ENCODE results near the gene KRIT1. TPM values are rescaled to one million over a fixed set of nuclear protein-coding genes. Genes with fewer than 3 reads are reported as not detected.

KRIT1 gene
- 10 to 100 TPM; 21.5 to 27.9 TPM for total RNA-seq

DNA sequence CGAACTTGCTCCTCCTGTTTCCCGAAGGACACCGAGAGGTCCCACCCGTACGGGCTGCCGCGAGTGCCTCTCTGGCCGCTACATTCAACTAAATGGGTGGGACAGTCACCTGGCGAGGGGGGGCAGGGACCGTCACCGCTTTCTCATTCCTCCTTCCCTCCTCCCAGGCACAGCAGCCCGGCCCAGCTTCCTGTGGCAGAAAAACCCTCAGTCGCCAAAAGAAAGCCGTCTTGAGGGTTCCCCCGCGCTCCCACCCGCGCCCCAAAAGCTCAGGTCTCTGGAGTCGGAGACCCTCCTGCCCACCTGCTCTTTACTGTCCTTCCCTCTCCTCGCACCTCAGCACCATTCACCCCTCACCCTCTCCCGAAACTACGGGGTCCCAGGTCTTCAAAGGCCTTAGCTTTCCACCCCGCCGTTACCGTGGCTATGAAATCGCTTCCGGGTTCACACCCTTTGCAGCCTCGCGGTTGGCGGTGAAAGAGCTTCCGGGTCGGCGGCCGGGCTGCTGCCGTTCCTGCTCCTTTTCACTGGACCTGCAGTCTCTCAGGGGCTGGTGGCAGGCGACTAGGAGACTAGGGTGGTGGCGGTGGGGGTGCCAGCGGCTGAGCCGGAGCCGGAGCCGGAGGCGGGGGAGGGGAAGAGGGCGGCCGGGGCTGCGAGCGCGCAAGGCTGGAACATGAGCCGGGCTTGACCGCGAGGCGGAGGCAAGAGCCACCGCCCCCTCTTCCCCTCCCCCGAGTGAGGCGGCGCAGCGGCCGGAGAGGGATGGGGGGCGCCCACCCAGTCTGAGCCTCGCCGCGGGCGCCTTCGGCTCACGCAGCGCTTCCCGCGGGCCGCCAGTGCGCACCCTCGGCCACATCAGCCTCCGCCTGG is at the start of gene KRIT1, which contains the start of gene ANKIB1:
TSS of gene KRIT1 (minus strand) at position 428 of the 873 bp plus-strand sequence. CDS start 3,779 bp downstream, outside the sequence.
TSS of gene ANKIB1 (plus strand) at position 488 of the 873 bp plus-strand sequence. CDS start 49,005 bp downstream, outside the sequence.
- Mint-ChIP-seq H3K4me1 (ENCODE audit: low read depth) (peaks cover 33% of the 10 kb centered on the region), H3K9me3 (no peaks in the 10 kb centered on the region), H3K27ac (peak within 1 kb of the TSS; percentile 95), H3K27me3 (ENCODE audit: low read depth) (no peaks in the 10 kb centered on the region), H3K4me3 (peak within 1 kb of the TSS; percentile 92), H3K36me3 (ENCODE audit: low read depth) (peaks cover 12% of the 10 kb centered on the region)
- peak; percentile 91 for DNase-seq
- CTCF ChIA-PET, result interaction anchor here (0.8 to 2.5 kb wide), 2 partner anchors 66 to 202 kb away, joined by 3 to 9 read pairs; partner anchors contain the start of gene GATAD1
- intact Hi-C loops (cut with micrococcal nuclease), result loop anchor here (1.0 to 10.0 kb wide), 12 partner anchors 67 to 1899 kb away; partner anchors contain the start of genes CDK6, CYP51A1, FAM133B and GATAD1

- intact Hi-C loops (cut with micrococcal nuclease), result no loop called here
- Mint-ChIP-seq H3K4me1 (ENCODE audit: low read depth) (peaks cover 17% of the 10 kb centered on the region), H3K27ac (no peak overlapping the region), H3K9me3 (no peaks in the 10 kb centered on the region), H3K27me3 (ENCODE audit: low read depth) (no peaks in the 10 kb centered on the region), H3K4me3 (no peak overlapping the region), H3K36me3 (ENCODE audit: low read depth) (peaks cover 12% of the 10 kb centered on the region)
- DNase-seq, result no peak
- CTCF ChIA-PET, result interaction anchor here (0.6 to 0.7 kb wide), 2 partner anchors 166 to 258 kb away, joined by 3 to 5 read pairs; no protein-coding TSS in a partner anchor
Measured at GRCh38 chr7:92295391-92295790, 49.7 kb upstream of the KRIT1 start.

DNA sequence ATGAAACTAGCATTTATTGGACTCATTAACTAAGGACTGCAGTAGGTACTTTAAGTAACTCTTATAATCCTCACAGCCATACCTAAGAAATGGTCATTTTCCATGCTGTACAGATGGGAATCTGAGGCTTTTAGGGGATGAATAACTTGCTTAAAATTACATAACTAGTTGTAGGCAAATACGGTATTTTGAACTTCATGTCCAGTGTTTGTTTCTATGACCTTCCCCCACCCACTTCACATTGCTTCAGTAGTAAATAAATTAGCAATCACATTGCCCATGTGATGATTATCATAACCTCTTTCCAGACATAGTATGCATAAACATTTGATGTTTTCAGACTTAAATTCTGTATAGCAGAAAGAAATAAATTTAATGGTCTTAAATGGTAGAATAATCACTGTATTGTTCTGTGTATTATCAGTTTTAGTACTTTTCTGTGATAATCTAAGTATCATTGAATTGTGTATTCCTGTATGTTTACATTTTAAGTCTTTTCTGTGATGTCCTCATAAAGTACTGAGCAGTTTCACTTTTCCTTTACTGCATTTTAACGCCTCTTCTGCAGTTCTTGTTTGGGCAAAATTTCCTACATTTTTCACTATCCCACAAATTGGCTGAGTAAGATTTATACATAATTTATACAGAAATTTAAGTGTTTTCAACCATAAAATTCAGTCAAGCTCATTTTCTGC is 48.3 kb upstream of the KRIT1 start:
- Mint-ChIP-seq H3K36me3 (ENCODE audit: low read depth) (peaks cover 7% of the 10 kb centered on the region), H3K9me3 (no peaks in the 10 kb centered on the region), H3K27ac (no peak overlapping the region), H3K4me1 (ENCODE audit: low read depth) (peaks cover 27% of the 10 kb centered on the region), H3K27me3 (ENCODE audit: low read depth) (no peaks in the 10 kb centered on the region), H3K4me3 (no peak overlapping the region)
- intact Hi-C loops (cut with micrococcal nuclease), result no loop called here
- DNase-seq, result no peak
- CTCF ChIA-PET, result interaction anchor here (0.6 kb wide), 1 partner anchor 1708 kb away, joined by 3 read pairs; no protein-coding TSS in a partner anchor

- no peak overlapping the region for H3K27ac Mint-ChIP-seq
- no peaks in the 10 kb centered on the region for H3K27me3 Mint-ChIP-seq (ENCODE audit: low read depth)
- no peak for DNase-seq
- intact Hi-C loops (cut with micrococcal nuclease), result no loop called here
- CTCF ChIA-PET, result no interaction called here
- H3K36me3 Mint-ChIP-seq (ENCODE audit: low read depth), result peaks cover 5% of the 10 kb centered on the region
- H3K4me3 Mint-ChIP-seq, result no peak overlapping the region
- peaks cover 29% of the 10 kb centered on the region for H3K4me1 Mint-ChIP-seq (ENCODE audit: low read depth)
- no peaks in the 10 kb centered on the region for H3K9me3 Mint-ChIP-seq
Measured at GRCh38 chr7:92292981-92293380, 47.3 kb upstream of the KRIT1 start.

DNA sequence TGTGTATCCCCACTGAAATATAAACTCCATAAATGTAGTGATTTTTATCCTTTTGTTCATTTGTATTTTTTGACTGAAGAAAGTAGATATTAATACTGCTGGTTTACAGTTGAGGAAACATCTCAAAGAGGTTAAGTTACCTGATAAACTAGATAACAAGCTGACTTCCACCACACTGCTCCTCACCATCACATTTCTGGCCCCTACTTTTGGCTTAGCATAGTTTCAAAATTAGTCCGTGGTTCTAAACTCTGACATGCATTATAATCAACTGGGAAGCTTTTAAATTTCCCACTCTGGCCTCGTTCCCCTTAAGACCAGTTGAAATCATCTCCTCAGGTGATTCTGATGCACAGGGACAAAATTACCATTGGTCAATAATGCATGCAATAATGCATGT is 43.6 kb upstream of the KRIT1 start:
- Mint-ChIP-seq H3K9me3 (no peaks in the 10 kb centered on the region), H3K36me3 (ENCODE audit: low read depth) (peaks cover 4% of the 10 kb centered on the region), H3K27ac (no peak overlapping the region), H3K4me1 (ENCODE audit: low read depth) (peaks cover 31% of the 10 kb centered on the region), H3K27me3 (ENCODE audit: low read depth) (no peaks in the 10 kb centered on the region), H3K4me3 (no peak overlapping the region)
- intact Hi-C loops (cut with micrococcal nuclease), result no loop called here
- DNase-seq, result no peak
- CTCF ChIA-PET, result no interaction called here

DNA sequence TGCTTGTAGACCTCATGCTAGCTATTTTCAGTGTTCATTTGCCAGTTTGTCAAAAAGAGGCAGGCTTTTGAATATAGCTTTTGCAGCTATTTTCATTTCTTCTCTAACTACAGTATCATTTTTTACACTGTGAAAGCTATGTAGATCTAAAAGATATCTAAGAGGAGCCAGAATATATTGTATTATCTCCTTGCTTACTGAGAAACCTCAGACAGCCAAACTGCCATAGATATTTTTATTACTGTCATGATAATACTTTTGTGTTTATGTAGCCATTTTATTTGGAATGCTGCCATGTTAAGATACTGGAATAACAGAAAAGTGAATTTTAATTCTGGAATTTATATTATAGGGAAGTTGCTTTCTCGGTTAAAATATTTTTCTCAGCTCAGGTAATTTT is 37.2 kb upstream of the KRIT1 start:
- intact Hi-C loops (cut with micrococcal nuclease), result no loop called here
- Mint-ChIP-seq H3K4me3 (no peak overlapping the region), H3K36me3 (ENCODE audit: low read depth) (peaks cover 18% of the 10 kb centered on the region), H3K27me3 (ENCODE audit: low read depth) (no peaks in the 10 kb centered on the region), H3K9me3 (peaks cover 9% of the 10 kb centered on the region), H3K4me1 (ENCODE audit: low read depth) (peaks cover 9% of the 10 kb centered on the region), H3K27ac (no peak overlapping the region)
- CTCF ChIA-PET, result interaction anchor here (0.5 kb wide), 1 partner anchor 150 kb away, joined by 3 read pairs; no protein-coding TSS in a partner anchor
- DNase-seq, result no peak

GRCh38 chr7:92282221-92282814 is 36.6 kb upstream of the KRIT1 start:
- intact Hi-C loops (cut with micrococcal nuclease), result no loop called here
- Mint-ChIP-seq H3K27ac (no peak overlapping the region), H3K36me3 (ENCODE audit: low read depth) (peaks cover 16% of the 10 kb centered on the region), H3K9me3 (peaks cover 9% of the 10 kb centered on the region), H3K4me1 (ENCODE audit: low read depth) (peaks cover 7% of the 10 kb centered on the region), H3K27me3 (ENCODE audit: low read depth) (no peaks in the 10 kb centered on the region), H3K4me3 (no peak overlapping the region)
- CTCF ChIA-PET, result interaction anchor here (0.5 kb wide), 1 partner anchor 149 kb away, joined by 3 read pairs; no protein-coding TSS in a partner anchor
- no peak for DNase-seq

- H3K27me3 Mint-ChIP-seq (ENCODE audit: low read depth), result no peaks in the 10 kb centered on the region
- peaks cover 13% of the 10 kb centered on the region for H3K4me1 Mint-ChIP-seq (ENCODE audit: low read depth)
- no peak for DNase-seq
- peaks cover 11% of the 10 kb centered on the region for H3K9me3 Mint-ChIP-seq
- CTCF ChIA-PET, result interaction anchor here (0.6 kb wide), 1 partner anchor 250 kb away, joined by 3 read pairs; no protein-coding TSS in a partner anchor
- H3K4me3 Mint-ChIP-seq, result no peak overlapping the region
- peaks cover 16% of the 10 kb centered on the region for H3K36me3 Mint-ChIP-seq (ENCODE audit: low read depth)
- no peak overlapping the region for H3K27ac Mint-ChIP-seq
- intact Hi-C loops (cut with micrococcal nuclease), result no loop called here
Measured at GRCh38 chr7:92281031-92281430, 35.3 kb upstream of the KRIT1 start.

DNA sequence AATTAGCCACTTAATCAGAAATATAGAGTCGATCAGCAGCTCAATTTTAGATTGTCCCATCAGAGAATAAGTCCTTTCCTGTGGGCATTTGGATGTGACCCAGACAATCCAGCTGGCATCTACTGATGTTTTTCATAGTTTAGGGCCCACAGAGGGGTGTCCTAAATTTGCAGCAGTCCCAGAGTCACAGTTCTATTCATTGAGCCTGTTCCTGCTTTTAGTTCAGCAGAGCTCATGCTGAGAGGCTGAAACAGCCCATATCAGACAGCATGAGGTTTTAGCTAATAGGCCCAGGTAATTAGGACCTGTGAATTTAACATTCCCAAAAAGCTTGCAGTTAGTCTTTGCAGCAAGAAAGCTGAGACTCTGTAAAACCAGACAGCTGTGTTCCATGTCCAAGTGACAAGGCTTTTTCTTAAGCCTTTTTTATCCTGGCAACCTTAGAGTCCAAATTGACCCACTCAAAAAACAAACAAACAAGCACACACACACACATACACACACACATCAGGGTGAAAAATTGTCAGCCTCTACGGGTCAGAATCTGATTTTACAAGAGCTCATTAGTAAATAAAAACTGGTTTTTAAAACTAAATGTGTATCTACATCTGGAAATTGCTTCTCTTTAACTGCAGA is 33.8 kb upstream of the KRIT1 start:
- CTCF ChIA-PET, result interaction anchor here (0.6 kb wide), 1 partner anchor 132 kb away, joined by 4 read pairs; no protein-coding TSS in a partner anchor
- peaks cover 13% of the 10 kb centered on the region for H3K4me1 Mint-ChIP-seq (ENCODE audit: low read depth)
- H3K36me3 Mint-ChIP-seq (ENCODE audit: low read depth), result peaks cover 16% of the 10 kb centered on the region
- no peaks in the 10 kb centered on the region for H3K27me3 Mint-ChIP-seq (ENCODE audit: low read depth)
- no peak for DNase-seq
- peaks cover 11% of the 10 kb centered on the region for H3K9me3 Mint-ChIP-seq
- H3K27ac Mint-ChIP-seq, result no peak overlapping the region
- intact Hi-C loops (cut with micrococcal nuclease), result no loop called here
- no peak overlapping the region for H3K4me3 Mint-ChIP-seq

DNA sequence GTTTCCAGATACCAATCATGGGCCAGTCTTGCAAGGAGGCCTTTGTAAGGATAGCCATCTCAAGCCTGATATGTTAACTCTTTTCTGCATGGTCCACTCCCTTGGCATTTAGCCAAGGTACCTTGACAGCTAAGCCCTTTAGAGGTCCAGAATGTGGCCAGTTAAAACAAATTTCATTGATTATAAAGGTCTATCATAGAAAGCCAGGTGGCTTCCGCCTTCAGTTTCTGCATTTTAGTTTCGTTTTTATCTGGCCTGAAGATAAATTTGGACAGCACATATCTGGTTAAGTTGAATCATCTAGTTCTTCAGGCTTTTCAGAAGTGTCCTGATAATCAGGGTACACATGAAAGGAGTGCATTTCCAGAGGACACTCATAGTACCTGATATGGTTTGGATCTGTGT is 30.7 kb upstream of the KRIT1 start:
- intact Hi-C loops (cut with micrococcal nuclease), result no loop called here
- no peak overlapping the region for H3K27ac Mint-ChIP-seq
- no peak overlapping the region for H3K4me3 Mint-ChIP-seq
- no peaks in the 10 kb centered on the region for H3K27me3 Mint-ChIP-seq (ENCODE audit: low read depth)
- no peak for DNase-seq
- peaks cover 23% of the 10 kb centered on the region for H3K36me3 Mint-ChIP-seq (ENCODE audit: low read depth)
- peaks cover 11% of the 10 kb centered on the region for H3K9me3 Mint-ChIP-seq
- CTCF ChIA-PET, result interaction anchor here (0.6 kb wide), 1 partner anchor 131 kb away, joined by 3 read pairs; no protein-coding TSS in a partner anchor
- peaks cover 6% of the 10 kb centered on the region for H3K4me1 Mint-ChIP-seq (ENCODE audit: low read depth)

- no peak for DNase-seq
- Mint-ChIP-seq H3K4me1 (ENCODE audit: low read depth) (peaks cover 6% of the 10 kb centered on the region), H3K27me3 (ENCODE audit: low read depth) (no peaks in the 10 kb centered on the region), H3K9me3 (peaks cover 6% of the 10 kb centered on the region), H3K27ac (no peak overlapping the region), H3K4me3 (no peak overlapping the region), H3K36me3 (ENCODE audit: low read depth) (peaks cover 19% of the 10 kb centered on the region)
- intact Hi-C loops (cut with micrococcal nuclease), result no loop called here
- CTCF ChIA-PET, result no interaction called here
Measured at GRCh38 chr7:92275327-92275726, 29.6 kb upstream of the KRIT1 start.

Data from activated naive CD4-positive, alpha-beta T cell treated with anti-CD3 and anti-CD28 coated beads for 36 hours (primary cell).